ENCODE results near the gene JADE1. TPM values are rescaled to one million over a fixed set of nuclear protein-coding genes. Genes with fewer than 3 reads are reported as not detected.

JADE1 gene
- total RNA-seq, 4 donors from 2014 or later, result 18.7 to 50.2 (median 35.7) TPM

GRCh38 chr4:128847082-128847724 is 37.7 kb downstream of the JADE1 start:
- DNase-seq, result no peak
- no peak overlapping the region for H3K27ac ChIP-seq
- no peaks in the 10 kb centered on the region for H3K36me3 ChIP-seq
- TF ChIP-seq POLR2A (IDR thresholded peaks at IDR 0.05), result no peak
- no peak for TF ChIP-seq CTCF (IDR thresholded peaks at IDR 0.05)
- no peak overlapping the region for H3K4me3 ChIP-seq
- intact Hi-C loops (cut with DNase I; ENCODE audit: low total_unique reads), result no loop called here
- no peaks in the 10 kb centered on the region for H3K9me3 ChIP-seq
- no peaks in the 10 kb centered on the region for H3K27me3 ChIP-seq
- H3K4me1 ChIP-seq, result no peaks in the 10 kb centered on the region

- no peak for TF ChIP-seq CTCF (IDR thresholded peaks at IDR 0.05)
- no peak for TF ChIP-seq POLR2A (IDR thresholded peaks at IDR 0.05)
- no peak overlapping the region for H3K27ac ChIP-seq
- no peak overlapping the region for H3K4me3 ChIP-seq
- H3K4me1 ChIP-seq, result no peaks in the 10 kb centered on the region
- H3K9me3 ChIP-seq, result no peaks in the 10 kb centered on the region
- intact Hi-C loops (cut with DNase I; ENCODE audit: low total_unique reads), result no loop called here
- H3K27me3 ChIP-seq, result no peaks in the 10 kb centered on the region
- no peaks in the 10 kb centered on the region for H3K36me3 ChIP-seq
- DNase-seq, result no peak
Observed at GRCh38 chr4:128848461-128848860, 39.0 kb downstream of the JADE1 start.

- intact Hi-C loops (cut with DNase I; ENCODE audit: low total_unique reads), result no loop called here
- Histone ChIP-seq H3K4me1 (no peaks in the 10 kb centered on the region), H3K9me3 (no peaks in the 10 kb centered on the region), H3K4me3 (no peak overlapping the region), H3K27ac (no peak overlapping the region), H3K36me3 (no peaks in the 10 kb centered on the region), H3K27me3 (no peaks in the 10 kb centered on the region)
- no peak for DNase-seq
- TF ChIP-seq POLR2A (IDR thresholded peaks at IDR 0.05), result no peak
- TF ChIP-seq CTCF (IDR thresholded peaks at IDR 0.05), result no peak
Observed at GRCh38 chr4:128850252-128850651, 40.8 kb downstream of the JADE1 start.

GRCh38 chr4:128853741-128854140 is 44.2 kb downstream of the JADE1 start:
- Histone ChIP-seq H3K27ac (no peak overlapping the region), H3K4me3 (no peak overlapping the region), H3K27me3 (no peaks in the 10 kb centered on the region), H3K9me3 (no peaks in the 10 kb centered on the region), H3K4me1 (no peaks in the 10 kb centered on the region), H3K36me3 (no peaks in the 10 kb centered on the region)
- TF ChIP-seq CTCF (IDR thresholded peaks at IDR 0.05) (no peak), POLR2A (IDR thresholded peaks at IDR 0.05) (no peak)
- DNase-seq, result no peak
- intact Hi-C loops (cut with DNase I; ENCODE audit: low total_unique reads), result no loop called here

GRCh38 chr4:128854433-128854832 is 44.9 kb downstream of the JADE1 start:
- no peak for DNase-seq
- H3K4me1 ChIP-seq, result peaks cover 0 to 3% of the 10 kb centered on the region in 2 donors
- H3K9me3 ChIP-seq, result no peaks in the 10 kb centered on the region
- TF ChIP-seq POLR2A (IDR thresholded peaks at IDR 0.05) (no peak), CTCF (IDR thresholded peaks at IDR 0.05) (no peak)
- H3K36me3 ChIP-seq, result no peaks in the 10 kb centered on the region
- H3K27ac ChIP-seq, result no peak overlapping the region
- intact Hi-C loops (cut with DNase I; ENCODE audit: low total_unique reads), result no loop called here
- no peaks in the 10 kb centered on the region for H3K27me3 ChIP-seq
- no peak overlapping the region for H3K4me3 ChIP-seq
